GM21619 (cell line): ENCODE measurements around the gene ARRB1.
"Not testable (repeated sequence)": the region's sequence is repeated elsewhere in the genome, so short reads cannot be mapped to it uniquely, and the experiment has no call there.

Source experiments
- ATAC-seq: cut with Tn5 transposase; IDR thresholded peaks from one replicate; pipeline ENCODE4 v1.9.1; 2021; ENCODE audit not compliant: unreplicated experiment

Gene ARRB1

GRCh38 chr11:75371949-75372876, 20.8 kb upstream of the ARRB1 start:
- ATAC-seq: no peak

DNA sequence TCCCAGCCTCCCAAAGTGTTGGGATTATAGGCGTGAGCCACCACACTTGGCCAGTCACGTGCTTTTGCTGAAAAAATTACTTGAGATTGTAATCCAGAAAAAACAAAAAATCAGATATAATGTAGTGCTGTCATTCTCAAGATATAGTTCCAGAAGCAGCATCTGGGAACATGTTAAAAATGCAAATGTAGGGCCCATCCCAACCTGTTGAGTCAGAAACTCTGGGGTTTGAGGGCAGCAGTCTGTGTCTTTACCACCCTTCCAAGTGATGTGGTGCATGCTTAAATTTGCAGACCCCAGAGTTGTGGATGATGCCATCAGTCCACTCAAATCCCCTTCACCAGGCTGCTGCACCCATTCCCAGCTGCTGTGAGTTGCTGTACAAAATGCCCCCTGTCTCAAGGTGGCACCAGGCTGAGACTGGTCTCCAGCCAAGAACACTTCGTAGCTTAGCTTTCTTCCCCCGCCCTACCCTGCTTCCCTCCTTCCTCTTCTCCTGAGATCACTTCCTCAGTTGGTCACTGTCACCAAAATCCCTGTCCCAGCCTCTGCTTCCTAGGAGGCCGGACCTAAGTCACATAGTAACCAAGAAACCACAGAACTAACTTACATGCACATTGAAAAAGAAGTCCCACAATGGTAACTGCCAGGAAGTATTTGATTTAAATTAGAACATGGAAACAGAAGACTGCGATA, 18.2 kb upstream of the ARRB1 start:
- ATAC-seq: no peak

- ATAC-seq: not testable (repeated sequence)
These were observed 15.4 kb upstream of the ARRB1 start for GRCh38 chr11:75366826-75367225.

DNA sequence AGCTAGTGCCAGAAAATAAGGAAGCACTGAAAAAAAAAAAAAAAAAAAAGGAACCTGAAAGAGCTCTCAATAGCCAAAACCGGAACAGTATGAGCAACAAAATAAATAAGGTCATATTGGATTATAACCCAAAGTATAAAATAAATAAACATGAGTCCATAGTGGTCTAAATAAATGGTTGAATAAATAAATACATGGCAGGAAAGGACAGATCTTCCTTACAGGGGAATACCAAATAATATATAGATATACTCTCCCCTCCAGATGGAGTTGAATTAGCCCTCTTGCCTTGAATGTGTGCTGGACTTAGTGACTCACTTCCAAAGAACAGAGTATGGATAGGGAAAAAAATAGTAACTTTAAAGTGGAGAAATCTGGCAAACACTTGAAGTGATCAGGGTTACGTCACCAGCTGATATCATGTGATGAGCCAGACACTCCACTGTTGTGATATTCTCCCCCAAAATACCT, 14.3 kb upstream of the ARRB1 start:
- no peak for ATAC-seq

DNA sequence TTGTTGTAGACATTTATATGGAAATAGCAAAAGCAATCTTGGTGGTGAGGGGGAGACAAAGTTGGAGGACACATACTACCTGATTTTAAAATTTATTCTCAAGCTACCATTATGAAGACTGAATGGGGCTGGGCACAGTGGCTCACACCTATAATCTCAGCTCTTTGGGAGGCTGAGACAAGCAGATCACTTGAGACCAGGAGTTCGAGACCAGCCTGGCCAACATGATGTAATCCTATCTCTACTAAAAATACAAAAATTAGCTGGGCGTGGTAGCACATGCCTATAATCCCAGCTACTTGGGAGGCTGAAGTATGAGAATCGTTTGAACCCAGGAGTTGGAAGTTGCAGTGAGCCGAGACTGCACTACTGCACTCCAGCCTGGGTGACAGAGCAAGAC, 10.8 kb upstream of the ARRB1 start:
- ATAC-seq: not testable (repeated sequence)

DNA sequence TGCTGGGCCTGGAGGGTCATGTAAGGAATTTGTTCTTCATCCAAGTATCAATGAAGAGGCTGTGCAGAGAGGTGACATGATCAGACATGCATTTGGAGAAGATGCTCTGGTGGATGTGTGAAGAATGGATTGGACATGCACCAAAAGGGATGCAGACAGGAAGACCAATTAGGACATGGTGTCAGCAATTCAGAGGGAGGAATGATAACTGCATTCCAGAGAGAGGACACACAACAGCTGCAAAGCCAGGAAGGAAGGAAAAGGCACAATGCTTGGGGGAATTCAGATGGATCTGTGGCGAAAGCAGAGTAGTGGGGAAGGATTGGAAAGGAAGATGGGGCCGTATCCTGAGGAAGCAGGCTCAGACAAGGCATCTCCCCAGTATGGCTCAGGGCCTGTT, 5.2 kb upstream of the ARRB1 start:
- ATAC-seq: no peak

- no peak for ATAC-seq
These were observed 3.6 kb upstream of the ARRB1 start for GRCh38 chr11:75355051-75355450.

GRCh38 chr11:75352588-75353206, 1.2 kb upstream of the ARRB1 start:
- ATAC-seq: no peak

DNA sequence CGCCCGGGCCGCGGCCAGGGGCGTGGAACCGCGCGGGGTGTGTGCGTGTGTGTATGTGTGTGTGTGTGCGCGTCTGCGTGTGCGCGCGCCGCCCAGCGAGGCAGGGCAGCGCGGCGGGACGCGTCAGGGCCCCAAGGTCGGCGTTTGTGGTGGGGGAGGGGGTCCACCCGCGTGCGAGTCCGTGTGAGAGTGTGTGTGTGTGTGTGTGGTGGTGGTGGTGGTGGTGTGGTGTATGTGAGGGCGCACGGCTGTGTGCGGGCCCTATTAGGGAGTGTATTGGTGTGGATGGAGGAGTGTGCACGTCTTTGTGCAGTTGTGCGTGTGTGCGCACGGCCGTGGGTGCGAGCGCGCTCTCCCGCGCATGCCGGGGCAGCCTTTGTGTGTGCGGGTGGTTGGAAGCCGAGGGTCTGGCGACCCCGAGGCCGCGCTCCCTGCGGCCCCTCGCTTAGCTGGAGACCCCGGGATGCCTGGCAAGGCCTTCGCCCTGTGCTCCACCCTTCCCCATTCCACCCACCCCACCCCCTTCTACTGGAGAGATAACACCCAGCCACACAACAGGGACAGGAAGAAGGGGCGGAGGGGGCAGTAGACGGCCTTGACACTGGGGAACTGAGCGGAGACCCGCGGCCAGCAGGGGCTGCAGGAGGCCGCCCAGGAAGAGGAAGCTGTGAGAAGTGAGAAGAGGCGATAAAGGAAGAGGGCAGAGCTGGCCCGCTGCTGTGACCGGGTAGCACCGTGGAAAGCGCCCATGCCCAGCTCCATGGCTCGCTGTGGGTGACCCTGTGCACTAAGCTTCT, 528 bp upstream of the ARRB1 start:
- no peak for ATAC-seq

GRCh38 chr11:75350743-75351540, 519 bp downstream of the ARRB1 start:
- ATAC-seq: no peak

DNA sequence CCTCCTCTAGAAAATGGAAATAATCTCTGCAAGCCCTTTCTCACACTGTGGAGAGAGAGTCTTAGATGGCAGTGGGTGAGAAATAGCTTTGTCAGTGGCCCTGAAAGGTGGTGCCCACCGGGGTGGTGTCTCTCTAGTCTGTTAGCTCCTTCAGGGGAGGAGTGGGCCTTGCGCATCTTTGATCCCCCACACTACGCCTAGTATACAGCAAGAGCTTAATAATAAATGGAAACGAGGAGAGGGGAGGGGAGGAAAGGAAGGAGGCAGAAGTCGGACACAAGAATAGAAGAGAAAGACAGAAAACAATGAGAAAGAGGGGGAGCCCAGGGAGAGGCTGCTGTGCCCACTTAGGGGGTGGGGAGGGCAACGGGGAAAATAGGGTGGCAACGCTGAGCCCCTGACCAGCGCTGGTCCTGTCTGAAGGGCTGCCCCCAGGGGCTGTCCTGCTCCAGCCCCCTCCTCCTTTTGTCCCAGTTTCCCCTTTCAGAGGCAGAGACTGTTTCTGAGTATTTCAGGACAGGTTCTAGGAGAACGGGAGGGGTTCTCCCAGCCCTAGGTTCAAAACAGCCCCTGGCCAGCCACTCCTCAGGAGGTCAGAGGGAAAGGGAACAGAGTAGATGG, 1.2 kb downstream of the ARRB1 start:
- ATAC-seq: no peak

- no peak for ATAC-seq
These were observed 1.8 kb downstream of the ARRB1 start for GRCh38 chr11:75349521-75350116.

DNA sequence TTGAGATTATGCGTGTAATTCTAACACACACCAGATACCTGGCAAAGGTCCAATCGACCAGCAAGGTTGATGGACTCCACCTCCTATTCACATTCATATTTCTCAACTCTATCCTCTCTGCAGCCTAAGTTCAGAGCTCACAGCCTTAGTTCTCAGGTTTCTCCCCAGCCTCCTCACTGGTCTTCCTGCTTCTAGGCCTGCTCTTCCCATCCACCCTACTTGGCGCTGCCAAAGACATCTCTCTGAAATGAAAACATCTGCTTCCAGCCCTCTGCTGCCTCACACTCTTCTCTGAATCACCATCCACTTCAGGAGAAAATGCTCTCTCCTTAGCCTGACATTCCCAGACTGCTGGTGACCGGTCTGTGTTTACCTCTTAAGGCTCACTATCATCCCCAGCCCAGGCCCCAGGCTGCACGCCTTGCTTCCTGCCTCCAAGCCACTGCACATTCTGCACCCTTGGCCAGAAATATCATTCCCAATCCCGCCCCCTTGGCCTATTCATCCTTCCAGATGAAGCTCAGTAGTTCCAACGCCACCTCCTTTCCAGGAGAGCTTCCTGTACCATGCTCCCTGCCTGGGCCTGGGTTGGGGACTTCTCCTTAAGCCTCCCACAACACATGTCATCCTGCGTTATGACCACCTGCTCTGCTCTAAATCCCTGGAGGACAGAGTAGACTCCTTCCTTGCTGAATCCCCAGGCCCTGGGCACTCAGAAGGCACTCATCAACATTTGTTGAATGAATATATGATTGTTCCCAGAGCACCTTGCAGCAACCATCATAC, 3.5 kb downstream of the ARRB1 start:
- no peak for ATAC-seq

DNA sequence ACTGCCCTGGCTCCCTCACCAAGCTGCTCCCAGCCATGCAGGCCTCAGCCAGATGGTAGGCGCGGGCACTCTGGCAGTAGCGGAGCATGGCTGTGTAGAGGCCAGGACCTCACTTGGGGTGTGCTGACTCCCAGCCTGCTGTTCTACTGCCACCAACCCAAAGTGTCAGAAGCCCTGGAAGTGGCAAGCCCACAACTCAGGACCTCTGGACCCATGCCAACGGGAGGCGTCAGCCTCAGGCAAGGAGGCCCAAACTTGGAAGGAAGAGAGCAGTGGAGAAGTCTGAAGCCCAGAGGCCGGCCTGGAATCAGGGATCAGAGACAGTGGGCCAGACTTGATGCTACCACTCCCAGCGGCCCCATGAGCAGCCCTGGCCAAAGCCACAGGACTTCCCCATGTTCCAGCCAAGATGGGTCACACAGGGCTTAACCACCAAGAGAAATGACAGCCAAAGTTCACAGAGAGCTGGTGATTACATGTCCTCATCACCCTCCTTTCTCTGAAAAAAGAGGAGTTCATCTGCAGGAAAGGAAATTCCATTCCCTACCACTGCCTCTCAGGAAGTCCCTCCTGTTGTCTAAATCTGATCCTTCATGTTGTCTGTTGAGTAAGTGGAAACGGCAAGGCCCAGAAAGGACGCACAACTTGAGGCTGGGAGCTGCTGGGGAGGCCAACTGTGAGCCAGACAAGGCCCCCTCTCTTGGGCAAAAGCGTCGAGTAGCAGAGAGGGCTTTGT, 4.4 kb downstream of the ARRB1 start:
- ATAC-seq: no peak

GRCh38 chr11:75346296-75346695, 5.2 kb downstream of the ARRB1 start:
- ATAC-seq: no peak

GRCh38 chr11:75345455-75346160, 5.9 kb downstream of the ARRB1 start:
- ATAC-seq: no peak

DNA sequence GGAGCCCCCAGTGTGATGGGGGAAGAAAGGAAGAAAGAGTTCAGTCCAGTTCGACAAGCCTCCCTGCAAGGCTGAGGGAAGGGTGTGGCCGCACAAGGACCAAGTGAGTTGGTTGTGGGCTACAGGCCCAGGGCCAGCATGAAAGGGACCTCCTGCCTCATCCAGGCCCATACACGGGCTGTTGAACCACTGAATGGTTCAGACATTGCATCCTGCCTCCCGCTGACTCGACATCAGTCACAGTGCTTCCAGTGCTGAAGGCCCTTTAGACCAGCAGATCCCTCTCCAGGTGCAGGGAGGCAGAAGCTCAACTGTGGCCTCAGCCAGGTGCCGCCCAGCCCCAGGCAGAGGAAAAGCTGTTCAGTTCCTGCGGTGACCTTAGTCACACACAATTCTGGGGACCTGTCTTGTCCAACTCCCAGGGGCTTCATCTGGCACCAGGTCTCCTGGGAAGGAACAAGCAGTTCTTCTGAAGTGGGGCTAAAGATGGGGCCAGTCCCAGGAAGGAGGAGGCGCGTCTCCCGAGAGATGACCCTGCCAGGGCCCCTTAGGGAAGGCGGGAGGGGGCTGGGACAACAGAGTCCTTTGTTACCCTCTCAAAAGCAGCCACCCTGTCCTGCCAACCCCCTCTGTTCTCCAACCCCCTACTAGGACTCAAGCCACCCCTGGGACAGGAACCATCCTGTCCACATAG, 6.6 kb downstream of the ARRB1 start:
- no peak for ATAC-seq
